Esophagus squamous epithelium (tissue), 4 donors: ENCODE data around the gene CORO1C.

Source experiments
- POLR2A ChIP-seq, 4 donors: fragments of 450-650 bp; IDR thresholded peaks; one replicate each; pipeline ENCODE4 v1.6.1; 2017; ENCODE audit warnings: antibody characterized with exemption in 4 of 4, mild to moderate bottlenecking in 4 of 4, moderate library complexity in 3 of 4
- TF ChIP-seq, protein P1 (sequence below), 6 experiments: fragments of 450-650 bp in 4 of 6; fragments of 200-600 bp in 2 of 6; sonication (generic) in 2 of 6; IDR thresholded peaks; one replicate each; pipeline ENCODE4 v1.5.1; 2016 to 2019; ENCODE audit warnings: antibody characterized with exemption in 6 of 6, mild to moderate bottlenecking in 4 of 6, moderate library complexity in 4 of 6

DNA sequence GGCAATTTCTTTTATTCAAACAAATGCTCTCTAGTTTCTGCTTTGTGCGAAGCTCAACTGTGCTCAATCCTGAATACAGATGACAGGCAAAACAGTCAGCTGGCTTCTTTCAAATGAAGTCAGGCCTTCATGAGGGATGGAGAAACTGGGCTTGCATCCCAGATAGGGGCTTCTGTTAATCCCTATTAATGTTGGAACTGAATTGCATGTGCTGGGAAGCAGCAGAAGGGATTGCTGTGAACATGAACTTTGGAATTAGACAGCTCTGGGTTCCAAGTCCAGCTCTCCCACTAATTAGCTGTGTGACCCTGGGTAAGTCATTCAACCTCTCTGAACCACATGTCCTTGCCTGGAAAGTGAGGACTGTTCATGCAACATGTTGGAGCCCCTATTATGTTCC lies 21.1 kb upstream of the CORO1C start:
- TF ChIP-seq, protein P1, sequence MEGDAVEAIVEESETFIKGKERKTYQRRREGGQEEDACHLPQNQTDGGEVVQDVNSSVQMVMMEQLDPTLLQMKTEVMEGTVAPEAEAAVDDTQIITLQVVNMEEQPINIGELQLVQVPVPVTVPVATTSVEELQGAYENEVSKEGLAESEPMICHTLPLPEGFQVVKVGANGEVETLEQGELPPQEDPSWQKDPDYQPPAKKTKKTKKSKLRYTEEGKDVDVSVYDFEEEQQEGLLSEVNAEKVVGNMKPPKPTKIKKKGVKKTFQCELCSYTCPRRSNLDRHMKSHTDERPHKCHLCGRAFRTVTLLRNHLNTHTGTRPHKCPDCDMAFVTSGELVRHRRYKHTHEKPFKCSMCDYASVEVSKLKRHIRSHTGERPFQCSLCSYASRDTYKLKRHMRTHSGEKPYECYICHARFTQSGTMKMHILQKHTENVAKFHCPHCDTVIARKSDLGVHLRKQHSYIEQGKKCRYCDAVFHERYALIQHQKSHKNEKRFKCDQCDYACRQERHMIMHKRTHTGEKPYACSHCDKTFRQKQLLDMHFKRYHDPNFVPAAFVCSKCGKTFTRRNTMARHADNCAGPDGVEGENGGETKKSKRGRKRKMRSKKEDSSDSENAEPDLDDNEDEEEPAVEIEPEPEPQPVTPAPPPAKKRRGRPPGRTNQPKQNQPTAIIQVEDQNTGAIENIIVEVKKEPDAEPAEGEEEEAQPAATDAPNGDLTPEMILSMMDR (IDR thresholded peaks at IDR 0.05): no peak
- TF ChIP-seq POLR2A (IDR thresholded peaks at IDR 0.05): no peak
